Measurements from ENCODE around the gene CDHR5.

CDHR5 gene

DNA sequence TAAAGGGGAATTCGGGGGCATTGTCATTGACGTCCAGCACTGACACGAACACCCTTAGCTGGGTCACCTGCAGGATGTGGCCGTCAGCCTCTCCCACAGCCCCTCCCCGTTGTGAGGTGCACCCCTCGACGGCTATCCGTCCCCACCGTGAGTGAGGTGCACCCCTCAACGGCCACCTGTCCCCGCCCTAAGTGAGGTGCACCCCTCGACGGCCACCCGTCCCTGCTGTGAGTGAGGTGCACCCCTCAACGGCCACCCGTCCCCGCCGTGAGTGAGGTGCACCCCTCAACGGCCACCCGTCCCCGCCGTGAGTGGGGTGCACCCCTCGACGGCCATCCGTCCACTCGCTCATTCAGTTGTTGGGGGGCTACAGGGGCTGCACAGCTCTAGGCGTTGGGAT is 2.9 kb downstream of the CDHR5 start:
- no peak for ATAC-seq

DNA sequence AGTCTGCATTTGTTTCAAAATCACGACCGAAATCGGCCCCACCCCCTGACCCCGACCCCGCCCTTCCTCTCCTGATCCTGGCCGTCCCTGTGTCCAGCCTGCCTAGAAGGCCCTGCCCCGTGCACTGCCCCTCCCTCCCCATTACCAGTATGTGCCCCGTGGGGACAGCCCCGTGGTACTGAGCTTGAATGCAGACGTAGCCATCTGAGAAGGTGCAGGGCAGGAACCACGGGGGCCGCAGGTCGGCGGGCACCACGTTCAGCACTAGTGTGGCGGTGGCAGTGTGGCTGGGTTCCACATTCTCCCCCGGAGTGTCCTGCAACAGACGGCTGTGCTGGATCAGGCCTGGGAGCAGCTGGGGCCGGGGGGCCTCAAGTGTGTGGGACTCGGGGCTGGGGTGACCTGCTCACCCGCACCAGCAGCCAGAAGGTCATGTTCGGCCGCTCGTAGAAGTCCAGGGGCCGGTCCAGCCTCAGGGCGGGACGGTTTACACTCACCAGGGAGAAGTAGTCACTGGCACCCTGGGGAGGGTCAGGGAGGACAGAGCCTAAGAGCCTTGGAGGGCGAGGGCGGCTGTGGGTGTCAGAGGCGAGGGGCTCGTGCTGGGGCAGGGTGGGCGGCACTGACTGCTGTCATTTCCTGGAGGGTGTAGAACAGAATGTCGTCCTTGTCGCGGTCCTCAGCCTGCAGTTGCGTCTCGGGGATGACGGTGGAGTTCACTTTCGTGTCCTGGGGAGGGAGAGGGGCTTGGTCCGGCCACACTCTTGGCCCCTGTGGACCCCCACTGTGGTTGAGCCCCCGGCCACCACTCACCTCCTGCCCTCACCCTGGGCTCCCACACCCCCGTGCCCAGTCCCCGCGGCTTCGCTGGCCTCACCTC is 3.6 kb downstream of the CDHR5 start:
- ATAC-seq = no peak

DNA sequence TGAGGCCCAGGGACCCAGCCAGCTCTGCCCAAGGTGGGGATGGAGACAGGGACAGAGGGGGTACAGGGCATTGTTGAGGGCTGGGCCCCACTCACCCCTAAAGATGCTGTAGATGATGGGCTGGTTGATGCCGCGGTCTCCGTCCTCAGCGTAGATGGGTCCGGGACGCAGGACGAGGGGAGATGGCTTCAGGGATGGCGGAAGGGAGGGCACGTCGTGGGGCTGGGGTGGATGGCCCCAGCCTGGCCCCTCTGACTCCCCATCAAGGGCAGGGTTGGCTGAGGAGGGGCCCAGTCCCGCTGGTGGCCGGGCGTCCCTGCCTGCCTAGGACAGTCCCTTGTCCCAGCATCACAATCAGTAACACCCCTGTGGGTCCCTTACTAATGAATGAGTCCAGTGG is 4.6 kb downstream of the CDHR5 start:
- no peak for ATAC-seq

DNA sequence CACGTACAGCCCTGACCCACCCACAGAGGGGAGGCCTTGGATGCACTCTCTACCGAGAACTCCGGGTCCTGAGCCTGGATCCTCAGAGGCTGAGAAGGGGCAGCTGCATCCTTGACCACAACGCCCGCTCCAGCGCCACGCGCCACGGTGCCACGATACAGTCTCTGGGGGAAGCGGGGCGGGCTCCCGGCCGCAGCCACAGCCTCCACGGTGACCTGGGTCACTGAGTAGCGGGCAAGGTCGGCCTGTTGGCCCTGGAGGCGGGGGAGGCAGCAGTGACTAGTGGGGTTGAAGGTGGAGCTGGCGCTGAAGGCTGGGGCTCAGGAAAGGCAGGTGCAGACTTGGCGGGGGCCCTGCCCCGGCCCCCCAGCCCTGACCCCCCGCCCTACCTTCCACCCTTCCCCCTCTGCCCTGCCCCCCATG is 5.1 kb downstream of the CDHR5 start:
- no peak for ATAC-seq

DNA sequence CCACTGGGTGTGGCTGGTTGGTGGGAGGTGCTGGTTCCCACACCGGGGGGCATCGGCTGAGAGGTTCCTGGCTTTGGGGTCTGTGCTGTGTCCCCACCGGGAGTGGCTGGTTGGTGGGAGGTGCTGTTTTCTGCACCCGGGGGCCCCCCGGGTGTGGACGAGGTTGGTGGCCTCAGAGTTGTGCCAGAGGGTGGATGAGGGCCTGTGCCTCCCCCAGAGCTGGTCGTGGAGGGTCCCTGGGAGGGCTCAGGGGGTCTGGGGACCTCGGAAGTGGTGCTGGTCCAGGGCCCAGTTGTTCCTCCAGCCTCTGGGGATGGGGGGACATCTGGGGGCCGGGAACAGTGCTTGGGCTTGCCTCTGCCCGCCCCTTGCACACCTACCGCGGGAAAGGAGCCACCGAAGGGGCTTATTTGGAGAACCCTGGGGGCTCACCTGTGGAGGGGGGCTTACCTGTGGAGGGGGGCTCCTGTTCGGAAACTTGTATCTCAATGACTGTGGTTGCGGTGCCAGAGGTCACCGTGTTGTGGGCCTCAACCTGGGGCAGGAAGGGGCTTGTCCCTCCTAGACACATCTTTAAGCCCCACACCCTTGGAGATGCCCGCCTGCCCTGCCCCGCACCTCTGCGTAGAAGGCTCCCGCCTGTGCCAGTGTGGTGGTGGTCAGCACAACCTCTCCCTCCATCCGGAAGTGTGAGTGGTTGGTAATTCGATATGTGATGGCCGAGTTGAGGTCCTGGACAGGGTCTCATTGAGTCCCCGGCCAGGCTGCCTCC is 5.7 kb downstream of the CDHR5 start:
- ATAC-seq = no peak

DNA sequence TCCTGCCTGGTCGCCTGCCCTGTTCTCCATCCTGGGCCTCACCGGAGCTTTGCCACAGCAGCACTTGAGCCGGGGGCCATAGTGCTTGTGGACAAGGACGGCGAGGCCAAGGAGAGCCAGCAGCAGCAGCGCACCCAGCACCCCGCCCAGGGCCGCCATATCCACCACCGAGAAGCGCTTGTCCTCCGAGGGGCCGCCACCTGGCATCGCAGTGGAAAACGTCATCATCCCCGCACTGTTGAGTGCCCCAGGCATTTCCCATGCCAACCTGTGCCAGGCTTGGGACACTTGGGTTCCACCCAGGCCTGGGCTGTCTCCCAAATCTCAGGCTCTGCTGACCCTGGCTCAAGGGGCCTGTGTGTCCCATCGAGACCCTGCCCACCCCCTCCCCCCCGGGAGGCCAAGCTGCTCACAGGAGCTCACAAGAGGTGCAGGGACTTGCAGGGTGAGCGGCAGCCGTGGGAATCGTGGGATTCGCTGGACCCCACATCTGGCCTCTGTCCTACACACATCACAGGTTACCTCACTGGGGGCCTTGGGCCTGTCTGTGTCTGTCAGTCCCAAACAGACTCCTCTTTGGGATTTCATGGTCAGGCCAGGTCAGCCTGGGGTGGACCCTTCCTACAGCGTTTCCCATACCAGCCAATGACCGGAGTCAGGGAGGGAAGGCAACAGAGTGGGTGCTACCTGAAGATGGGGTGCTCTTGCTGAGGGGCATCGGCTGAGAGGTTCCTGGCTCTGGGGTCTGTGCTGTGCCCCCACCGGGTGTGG is 6.7 kb downstream of the CDHR5 start:
- no peak for ATAC-seq

DNA sequence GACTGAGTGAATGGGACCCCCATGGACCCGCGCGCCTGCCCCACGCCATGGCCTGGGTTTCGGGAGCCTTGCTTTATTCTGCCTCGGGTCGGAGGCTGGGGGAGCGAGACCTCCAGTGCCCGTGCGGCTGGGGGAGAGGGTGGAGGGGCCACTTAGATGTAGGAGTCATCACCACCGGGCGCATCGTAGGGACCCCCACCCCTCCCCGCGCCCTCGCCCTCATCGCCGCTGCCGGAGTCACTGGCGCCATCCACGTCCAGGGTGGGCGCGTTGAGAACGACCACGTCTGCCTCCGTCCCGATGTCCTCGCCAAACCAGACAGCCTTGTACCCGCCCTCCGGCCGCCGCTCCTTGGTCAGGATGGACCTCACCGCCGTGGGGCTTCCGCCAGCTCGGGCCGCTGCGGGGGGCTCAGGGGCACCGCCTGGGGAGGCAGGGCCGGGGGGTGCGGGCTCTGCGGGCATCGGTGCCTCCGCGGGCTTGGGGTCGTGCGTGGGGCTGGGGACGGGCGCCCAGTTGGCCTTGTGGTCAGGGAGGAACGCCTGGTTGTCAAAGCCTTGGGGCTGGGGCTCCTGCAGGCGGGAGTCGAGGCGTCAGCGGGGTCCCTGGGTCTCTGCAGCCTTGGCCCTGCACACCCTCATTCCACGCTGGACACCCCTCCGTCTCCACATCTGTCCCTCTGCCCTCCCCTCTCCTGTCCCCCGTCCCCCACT is 7.4 kb downstream of the CDHR5 start:
- ATAC-seq = no peak

DNA sequence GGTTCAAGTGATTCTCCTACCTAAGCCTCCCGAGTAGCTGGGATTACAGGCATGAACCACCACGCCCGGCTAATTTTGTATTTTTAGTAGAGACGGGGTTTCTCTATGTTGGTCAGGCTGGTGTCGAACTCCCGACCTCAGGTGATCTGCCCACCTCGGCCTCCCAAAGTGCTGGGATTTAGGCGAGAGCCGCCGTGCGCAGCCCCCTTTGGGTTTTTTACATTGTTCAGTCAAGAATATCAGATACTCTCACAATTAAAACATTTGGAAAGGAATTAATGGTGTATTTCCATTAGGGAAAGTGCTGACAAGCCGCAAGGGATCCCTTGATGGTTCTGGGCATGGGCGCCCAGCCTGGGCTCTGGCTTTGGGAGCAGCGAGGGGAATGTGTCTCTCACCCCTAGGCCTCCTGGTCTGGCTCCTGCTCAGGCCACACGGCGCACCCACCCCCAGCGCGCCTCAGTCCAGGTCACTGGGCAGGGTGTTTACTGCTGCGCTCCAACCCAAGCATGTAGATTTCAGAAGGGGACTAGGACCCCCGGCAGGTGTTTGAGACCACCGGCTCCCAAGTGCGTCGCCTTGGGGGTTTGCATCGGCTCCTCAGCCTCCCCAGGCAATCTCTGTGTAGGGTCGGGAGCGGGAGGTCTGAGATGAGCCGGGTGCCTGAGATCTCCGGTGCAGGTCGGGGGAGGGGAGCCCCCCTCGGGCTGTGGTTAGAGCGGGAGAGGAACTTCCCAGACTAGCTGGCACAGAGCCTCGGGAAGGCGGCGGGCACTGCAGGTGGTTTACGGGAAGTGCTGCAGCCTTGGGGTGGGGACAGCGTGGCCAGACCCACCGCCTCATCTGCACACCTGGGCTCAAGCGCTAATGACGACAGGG is 8.2 kb downstream of the CDHR5 start:
- ATAC-seq = no peak

DNA sequence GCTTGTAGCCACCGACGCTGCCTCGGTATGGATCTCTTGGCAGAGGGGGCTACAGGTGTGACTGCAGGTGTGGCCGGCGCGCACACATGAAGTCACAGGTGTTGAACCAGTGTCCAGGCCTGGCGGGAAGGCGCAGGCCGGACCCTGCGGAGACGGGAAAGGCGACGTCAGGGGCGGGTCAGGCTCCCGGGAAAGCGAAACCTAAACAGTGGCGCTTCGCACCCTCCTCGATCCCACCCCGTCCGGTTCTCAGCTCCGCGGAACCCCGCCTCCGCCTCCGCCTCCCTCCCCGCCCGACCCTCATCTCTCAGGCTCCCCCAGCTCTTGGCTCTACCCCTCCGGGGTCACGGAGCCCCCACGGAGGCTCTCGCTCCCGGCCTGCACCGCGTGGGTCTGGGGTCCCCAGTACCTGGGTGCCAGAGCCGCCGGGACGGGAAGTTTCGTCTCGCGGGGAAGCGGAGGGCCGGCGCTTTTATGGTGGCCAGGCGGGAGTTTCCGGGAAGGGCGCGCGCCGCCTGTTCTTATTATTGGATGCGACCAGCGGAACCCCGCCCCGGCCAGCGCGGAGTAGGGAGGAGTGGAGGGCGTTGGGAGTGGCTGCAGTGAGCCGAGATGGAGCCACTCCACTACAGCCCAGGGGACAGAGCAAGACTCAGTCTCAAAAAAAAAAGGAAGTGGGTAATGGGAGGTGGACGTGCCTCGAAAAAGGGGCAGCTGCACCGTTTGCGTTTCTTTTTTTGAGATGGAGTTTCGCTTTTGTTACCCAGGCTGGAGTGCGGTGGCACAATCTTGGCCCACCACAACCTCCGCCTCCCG is 9.0 kb downstream of the CDHR5 start, which contains the start of gene IRF7:
Gene IRF7, minus strand, starts transcription at position 447 of the 816 bp plus-strand sequence. CDS start 586 bp downstream, outside the sequence.
- peak; percentile 84 to 85 for ATAC-seq

DNA sequence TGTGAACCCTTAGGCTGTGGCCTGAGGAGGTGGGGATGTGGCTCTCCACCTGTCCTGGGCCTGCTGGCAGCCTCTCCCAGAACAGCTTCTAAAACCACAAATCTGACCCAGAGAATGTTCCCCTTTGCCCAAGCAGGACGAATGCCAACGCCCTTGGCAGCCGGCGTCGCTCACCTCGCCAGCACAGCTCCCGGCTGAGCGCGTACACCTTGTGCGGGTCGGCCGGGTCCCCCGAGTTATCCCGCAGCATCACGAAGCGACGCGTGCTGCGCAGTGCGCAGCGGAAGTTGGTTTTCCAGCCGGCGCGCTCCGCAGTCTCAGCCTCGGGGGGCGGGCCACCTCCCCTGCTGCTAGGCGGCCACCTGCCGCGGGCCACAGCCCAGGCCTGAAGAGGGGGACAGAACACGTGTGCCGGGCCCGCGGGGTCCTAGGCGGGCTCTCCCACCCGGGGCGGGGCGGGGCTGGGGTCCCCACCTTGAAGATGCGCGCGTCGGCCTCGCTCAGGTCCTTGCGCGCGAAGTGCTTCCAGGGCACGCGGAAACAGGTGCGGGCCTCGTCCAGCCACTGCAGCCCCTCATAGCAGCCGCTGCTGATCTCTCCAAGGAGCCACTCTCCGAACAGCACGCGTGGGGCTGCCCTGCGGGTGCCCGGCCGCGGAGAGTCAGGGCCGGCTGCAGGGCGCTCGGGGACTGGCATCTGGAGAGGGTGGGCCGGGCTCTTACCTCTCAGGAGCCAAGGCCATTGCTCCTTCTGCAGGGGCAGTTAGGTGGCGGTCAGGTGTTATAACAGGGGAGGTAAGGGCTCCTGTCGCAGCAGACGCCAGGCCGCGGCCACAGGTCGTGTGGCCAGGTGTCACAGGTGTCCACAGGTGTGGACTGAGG is 9.9 kb downstream of the CDHR5 start:
- no peak for ATAC-seq

DNA sequence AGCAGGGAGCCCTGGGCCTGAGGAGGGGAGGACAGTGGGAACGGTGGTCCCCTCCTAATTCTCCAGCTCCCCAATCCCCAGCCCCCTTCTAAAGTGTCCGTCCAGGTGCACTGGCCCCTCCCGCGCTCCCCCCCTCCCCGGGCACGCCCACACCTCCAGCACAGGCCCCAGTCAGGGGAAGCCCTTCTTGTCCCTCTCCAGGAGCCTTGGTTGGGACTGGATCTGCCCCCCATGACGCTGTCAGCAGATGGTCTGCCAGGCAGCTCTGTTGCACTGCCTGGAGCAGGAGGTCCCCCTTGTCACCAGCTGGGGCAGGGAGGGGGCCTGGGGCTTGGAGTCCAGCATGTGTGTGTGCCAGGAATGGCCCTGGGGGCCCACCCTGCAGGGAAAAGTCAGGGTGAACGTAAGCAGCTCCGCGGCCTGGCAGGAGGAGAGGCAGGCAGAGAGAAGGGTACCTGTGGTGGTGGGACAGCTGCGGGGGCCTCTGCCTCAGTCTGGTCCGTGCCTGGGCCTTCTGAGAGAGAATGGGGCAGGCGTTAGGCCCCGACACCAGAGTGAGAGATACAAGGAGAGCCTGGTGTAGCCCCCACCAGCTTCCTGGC is 10.6 kb downstream of the CDHR5 start:
- ATAC-seq = no peak

DNA sequence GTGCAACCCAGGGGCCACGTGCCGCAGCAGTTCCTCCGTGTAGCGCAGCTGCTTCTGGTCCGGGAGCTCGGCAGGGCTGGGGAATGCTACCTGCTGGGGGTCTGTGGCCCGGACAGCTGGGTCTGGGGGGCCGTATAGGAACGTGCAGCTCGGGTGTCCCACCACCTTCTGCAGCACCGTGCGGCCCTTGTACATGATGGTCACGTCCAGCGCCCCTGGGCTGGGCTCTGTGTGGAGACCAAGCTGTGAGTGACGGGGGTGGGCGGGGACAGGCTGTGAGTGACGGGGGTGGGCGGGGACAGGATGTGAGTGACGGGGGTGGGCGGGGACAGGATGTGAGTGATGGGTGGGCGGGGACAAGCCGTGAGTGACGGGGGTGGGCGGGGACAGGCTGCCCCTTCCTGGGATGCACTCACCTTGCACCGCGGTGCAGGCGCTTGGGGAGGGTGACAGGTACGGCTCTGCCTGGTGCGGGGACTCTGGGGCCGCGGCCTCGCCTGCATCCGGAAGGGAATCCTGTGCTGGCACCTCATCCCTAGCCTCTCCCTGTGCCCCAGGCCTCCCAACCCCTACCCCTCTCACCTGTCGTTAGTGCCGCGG is 11.3 kb downstream of the CDHR5 start:
- peak; percentile 22 to 24 for ATAC-seq

DNA sequence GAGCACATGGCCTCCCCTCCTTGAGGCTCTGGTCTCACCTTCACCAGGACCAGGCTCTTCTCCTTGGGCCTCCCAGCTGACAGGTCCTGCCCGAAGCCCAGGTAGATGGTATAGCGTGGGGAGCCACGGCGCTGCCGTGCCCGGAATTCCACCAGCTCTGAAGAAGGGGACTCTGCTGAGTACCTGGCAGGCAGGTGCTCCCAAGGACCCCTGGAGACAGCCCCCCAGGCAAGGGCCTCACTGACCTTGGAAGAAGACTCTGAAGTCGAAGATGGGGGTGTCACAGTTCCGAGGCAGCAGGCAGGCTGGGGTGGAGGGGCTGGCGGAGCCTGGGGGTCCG is 11.8 kb downstream of the CDHR5 start:
- ATAC-seq = no peak

DNA sequence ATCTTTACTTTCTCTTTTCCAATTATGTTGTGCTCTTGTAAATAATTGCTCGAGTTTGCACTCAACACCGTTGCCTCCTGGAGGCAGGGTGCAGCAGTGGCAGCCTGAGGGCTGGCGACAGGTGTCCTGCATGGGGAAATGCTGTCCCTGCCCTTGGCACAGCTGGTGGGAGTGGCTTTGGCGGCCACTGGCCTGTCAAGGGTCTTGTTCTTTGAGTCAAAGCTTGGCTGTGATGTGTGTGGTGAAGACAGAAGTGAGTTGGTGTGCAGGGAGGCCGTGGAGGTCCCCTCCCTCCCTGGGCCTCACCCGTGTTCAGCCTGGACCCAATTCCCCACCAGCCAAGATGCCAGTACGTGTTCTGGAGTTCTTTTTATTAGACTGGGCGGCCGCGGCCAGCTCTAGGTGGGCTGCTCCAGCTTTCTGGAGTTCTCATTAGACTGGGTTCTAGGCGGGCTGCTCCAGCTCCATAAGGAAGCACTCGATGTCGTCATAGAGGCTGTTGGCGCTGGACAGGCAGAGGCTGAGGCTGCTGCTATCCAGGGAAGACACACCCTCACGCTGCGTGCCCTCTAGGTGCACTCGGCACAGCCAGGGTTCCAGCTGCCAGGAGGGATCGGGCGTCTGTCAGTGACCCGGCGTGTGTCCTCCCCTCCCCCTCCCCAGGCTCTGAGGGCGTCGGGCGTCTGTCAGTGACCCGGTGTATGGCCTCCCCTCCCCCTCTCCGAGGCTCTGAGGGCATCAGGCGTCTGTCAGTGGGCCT is 12.4 kb downstream of the CDHR5 start:
- no peak for ATAC-seq

DNA sequence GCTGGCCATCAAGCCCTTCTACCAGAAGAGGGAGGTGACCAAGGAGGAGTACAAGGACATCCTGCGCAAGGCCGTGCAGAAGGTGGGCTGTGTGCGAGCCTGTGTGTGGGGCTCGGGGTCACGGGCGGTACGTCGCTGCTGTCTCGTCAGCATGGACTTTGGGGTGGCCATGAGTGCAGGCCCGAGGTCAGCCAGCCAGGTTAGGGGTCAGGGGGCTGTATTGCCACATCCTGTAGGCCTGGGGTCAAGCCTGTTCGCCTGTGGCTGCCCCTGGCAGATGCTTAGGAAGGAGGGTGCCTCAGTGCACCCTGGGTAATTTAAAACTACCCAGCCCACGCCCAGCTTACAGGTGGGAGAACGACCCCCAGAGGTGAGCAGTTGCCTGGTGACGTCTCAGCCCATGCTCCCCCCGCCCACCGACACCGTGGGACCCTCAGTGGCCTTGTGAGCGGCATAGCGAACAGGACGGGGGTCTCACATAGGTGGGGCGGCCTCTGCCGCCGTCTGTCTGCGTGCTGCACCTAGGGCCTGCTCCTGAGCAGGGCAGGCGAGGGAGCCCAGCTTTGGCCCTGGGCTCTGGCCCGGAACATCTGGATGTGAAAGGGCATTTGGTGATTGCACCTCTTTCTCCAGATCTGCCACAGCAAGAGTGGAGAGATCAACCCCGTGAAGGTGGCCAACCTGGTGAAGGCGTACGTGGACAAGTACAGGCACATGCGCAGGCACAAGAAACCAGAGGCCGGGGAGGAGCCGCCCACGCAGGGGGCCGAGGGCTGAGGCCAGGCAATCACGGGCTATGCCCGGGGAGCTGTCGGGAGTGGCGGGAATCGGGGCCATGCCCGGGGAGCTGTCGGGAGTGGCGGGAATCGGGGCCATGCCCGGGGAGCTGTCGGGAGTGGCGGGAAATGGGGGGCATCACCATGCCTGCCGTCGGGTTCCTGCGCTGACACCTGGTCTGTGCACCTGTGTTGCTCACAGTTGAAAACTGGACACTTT is 13.5 kb downstream of the CDHR5 start:
- no peak for ATAC-seq

DNA sequence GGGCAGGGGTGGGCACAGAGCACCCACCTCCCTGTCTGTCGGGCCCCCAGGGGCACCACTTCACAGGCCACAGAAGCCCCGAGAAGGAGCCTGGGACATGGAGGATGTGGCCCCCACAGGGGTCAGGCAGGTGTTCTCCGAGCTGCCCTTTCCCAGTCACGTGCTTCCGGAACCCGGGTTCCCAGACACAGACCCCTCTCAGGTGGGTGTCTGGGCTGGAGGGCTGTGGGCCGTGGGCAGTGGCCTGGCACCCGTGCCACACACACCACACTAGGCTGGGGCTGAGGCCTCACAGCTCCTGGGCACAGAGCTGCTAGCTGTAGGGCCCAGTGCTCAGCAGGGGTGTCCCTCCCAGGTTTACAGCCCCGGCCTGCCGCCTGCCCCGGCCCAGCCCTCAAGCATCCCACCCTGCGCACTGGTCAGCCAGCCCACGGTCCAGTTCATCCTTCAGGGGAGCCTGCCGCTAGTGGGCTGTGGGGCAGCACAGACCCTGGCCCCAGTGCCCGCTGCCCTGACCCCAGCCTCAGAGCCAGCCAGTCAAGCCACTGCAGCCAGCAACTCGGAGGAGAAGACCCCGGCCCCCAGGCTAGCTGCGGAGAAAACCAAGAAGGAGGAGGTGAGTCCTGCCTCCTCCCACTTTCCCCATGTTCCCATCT is 14.5 kb downstream of the CDHR5 start:
- ATAC-seq = no peak
